H1 (cell line): ENCODE results near the gene PHETA1. TPM values are rescaled to one million over a fixed set of nuclear protein-coding genes. Genes with fewer than 3 reads are reported as not detected.

Experiments
- CTCF ChIP-seq, 3 experiments: IDR thresholded peaks; 1 replicate in 2 of 3; 2 replicates in 1 of 3; pipeline versions ENCODE4 v1.5.1 to v1.6.1; 2011; ENCODE audit warnings: low read length in 3 of 3, mild to moderate bottlenecking in 3 of 3, inconsistent platforms in 2 of 3, low read depth in 1 of 3, moderate library complexity in 1 of 3; ENCODE audit not compliant: insufficient read depth in 1 of 3; ENCODE audit errors: control extremely low read depth in 1 of 3
- KDM5A ChIP-seq: fragments of 200-600 bp; IDR thresholded peaks from 2 replicates; pipeline ENCODE4 v1.7.1; 2012; ENCODE audit warnings: mild to moderate bottlenecking, low read length, inconsistent platforms, mixed read lengths
- SRF ChIP-seq: IDR thresholded peaks from 2 replicates; pipeline ENCODE4 v1.6.1; 2011; ENCODE audit warnings: mild to moderate bottlenecking, low read depth, low read length, moderate library complexity
- polyA plus RNA-seq, 7 experiments: library from polyadenylated mRNA; depleted of rRNA in 3 of 7; stranded (reverse) in 5 of 7; unstranded in 2 of 7; fragments of >200 nt in 5 of 7; fragments of 200-250 nt in 2 of 7; gene quantifications; 1 replicate in 5 of 7; 2 replicates in 1 of 7; 4 replicates in 1 of 7; pipeline versions ENCODE4 v1.2.1 to v1.2.3, GENCODE V29; 2011 to 2013; ENCODE audit warnings: missing spikeins in 2 of 7, mixed read lengths in 2 of 7
- total RNA-seq: library from RNA; stranded (reverse); fragmentation: NEBNext Ultra II Directional; extraction: Animal tissue kit (Norgen Biotek cat#: 25700); gene quantifications from 2 replicates; pipeline ENCODE4 v1.2.1, GENCODE V29; 2021
- TF ChIP-seq, protein P1 (sequence below): IDR thresholded peaks from 2 replicates; pipeline ENCODE4 v1.6.1; 2011; ENCODE audit warnings: low read length, improper control_type of control experiment

Gene PHETA1
- total and polyA plus RNA-seq, 2 of the 8 experiments (the other 6 are each of a cell fraction or from before 2014, with no cell fraction given): 5.2 to 12.3 TPM

DNA sequence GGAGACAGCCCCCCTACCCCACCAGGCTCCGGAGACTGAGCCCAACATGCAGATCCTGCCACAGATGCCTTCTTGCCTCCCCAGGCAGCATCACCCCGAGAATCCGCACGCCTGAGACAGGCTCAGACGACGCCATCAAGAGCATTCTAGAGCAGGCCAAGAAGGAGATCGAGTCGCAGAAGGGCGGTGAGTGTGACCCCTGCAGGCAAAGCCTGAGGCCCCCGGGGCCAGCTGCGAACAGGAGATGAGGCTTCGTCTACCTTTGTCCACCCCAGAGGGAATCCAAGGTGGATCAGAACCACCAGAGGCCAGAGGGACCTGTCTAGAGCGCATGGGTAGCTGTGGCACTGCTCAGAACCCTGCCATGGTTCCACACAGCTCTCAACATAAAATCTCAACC, 56.9 kb downstream of the PHETA1 start (continued):
- TF ChIP-seq, protein P1, sequence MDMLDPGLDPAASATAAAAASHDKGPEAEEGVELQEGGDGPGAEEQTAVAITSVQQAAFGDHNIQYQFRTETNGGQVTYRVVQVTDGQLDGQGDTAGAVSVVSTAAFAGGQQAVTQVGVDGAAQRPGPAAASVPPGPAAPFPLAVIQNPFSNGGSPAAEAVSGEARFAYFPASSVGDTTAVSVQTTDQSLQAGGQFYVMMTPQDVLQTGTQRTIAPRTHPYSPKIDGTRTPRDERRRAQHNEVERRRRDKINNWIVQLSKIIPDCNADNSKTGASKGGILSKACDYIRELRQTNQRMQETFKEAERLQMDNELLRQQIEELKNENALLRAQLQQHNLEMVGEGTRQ: no peak
- TF ChIP-seq SRF (no peak), KDM5A (no peak), CTCF (IDR thresholded peaks at IDR 0.05; ENCODE audit: control extremely low read depth in 1 of 3, insufficient read depth in 1 of 3, low read depth in 1 of 3, low read length in 3 of 3) (no peak)
